GM21390 (cell line): ENCODE data around the gene SLC38A8.
A peak's percentile ranks its signal among the peaks of the same experiment; 100 is the strongest.

Source experiments
- ATAC-seq: cut with Tn5 transposase; IDR thresholded peaks from one replicate; pipeline ENCODE4 v1.9.1; 2021; ENCODE audit not compliant: unreplicated experiment

The SLC38A8 gene

DNA sequence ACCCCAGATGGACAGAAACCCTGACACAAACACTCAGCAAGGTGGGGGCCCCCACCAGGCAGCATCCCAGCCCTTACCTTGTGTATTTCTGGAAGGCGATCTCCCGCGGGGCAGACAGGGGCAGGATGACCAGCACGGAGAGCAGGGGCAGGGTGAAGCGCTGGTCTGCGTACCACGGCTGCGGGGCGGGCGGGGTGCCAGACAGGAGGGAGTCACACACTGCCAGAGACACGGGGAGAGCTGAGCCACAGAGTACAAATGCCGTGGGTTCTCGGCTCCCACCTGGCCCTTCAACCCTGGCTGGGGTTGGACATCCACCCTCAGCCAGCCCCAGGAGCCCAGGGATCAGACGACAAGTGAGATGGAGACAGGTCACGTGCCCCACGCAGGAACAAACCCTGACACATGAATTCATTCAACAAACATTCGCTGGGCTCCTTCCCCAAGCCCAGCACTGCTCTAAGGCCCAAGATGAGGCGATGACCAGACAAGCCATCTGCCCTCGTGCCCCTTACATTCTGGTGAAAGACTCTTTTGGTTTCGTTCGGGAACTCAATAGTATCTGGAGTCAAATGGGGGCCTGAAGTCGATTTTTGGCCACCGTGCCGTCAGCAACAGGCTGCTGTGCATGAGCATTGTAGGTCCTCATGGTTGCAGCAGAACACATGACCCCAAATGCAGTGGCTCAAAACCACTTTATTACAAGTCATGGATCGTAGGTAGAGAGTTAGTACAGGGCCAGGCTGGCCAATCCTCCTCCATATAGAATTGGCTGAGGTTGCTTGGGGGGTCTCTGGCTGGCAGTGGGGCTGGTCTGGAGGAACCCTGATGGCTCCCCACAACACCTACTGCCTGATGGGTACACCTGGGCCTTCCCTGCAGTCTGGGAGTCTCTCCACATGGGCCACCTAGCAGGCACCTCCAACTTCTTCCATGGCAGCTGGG is 9.1 kb downstream of the SLC38A8 start:
- ATAC-seq = no peak

DNA sequence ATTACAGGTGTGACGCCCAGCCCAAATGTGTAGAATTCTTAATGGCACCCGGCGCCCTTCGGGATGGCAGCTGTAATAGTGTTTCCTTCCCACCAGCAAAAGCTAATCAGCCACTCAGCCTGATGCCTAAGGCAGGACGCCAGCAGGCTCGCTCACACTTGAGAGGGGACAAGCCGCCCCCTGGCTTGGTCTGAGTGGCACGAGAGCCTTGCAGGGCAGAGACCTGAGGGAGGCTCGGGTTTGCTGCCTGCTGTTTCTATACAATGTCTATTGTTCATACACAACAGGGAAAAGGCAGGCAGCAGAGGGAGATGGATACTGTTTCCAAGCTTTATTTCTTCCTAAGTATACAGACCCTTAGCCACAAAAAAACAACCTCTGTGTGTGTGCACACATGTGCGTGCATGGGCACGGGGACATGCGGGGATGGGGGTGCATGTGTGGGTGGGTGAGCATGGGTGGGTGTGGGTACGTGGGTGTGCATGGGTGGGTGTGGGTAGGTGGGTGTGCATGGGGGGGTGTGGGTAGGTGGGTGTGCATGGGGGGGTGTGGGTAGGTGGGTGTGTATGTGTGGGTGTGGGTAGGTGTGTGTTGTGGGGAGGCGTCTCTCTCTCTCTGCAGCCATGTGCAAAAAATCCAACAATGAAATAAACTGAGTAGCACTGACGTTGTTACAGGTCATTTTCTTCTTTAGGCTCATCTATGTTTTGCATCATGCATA is 10.0 kb downstream of the SLC38A8 start:
- no peak for ATAC-seq

DNA sequence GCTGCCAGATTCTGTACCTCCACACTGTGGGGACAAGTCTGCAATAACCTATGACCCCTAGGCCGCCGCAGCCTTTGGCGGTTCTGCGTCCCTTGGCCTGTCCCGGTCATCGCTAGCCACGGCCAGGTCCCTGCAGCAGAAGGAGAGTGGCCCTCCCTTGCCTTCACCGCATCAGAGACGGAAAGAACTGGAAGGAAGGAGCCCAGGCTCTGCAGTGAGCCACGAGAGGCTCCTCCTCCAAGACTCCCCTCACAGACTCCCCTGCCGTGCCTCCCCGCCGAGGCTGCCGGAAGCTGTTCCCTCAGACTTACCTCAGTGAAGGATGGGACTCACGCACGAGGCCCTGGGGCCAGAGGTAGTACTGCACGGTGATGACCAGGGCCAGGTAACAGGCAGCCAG is 11.0 kb downstream of the SLC38A8 start:
- ATAC-seq = no peak

DNA sequence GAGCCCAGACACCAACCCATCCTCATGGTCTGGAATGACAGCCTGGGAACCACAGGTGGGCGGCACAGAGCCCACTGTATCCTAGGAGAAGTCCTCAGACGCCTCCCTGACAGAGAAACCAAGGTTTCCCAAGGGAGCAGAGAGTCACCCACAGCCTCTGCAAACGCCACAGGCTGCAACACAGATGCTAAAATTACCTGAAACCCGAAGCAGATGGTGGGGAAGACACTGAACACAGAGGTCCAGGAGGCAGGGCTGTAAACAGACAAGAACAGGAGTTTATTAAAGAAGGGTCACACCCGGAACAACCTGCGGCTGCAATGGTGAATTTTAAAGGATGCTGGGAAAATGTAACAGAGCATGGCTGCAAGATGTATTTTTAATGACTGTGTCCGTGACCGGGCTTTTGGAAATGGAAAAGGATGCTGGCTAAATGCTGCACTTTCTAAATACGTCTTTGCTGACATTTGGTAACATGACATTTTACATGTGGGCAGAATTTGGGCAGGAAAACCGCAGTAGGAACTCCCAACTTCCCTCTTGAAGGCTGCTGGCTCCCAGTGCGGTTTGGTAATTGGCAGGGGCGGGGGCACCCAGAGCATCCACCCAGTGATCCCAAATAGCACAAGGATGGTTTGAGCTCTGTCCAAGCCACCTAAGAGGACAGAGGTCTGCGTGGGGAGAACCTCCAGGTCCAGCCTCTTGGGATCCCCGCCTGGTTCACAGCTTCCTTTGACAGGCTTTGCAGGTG is 13.1 kb downstream of the SLC38A8 start:
- ATAC-seq = no peak

DNA sequence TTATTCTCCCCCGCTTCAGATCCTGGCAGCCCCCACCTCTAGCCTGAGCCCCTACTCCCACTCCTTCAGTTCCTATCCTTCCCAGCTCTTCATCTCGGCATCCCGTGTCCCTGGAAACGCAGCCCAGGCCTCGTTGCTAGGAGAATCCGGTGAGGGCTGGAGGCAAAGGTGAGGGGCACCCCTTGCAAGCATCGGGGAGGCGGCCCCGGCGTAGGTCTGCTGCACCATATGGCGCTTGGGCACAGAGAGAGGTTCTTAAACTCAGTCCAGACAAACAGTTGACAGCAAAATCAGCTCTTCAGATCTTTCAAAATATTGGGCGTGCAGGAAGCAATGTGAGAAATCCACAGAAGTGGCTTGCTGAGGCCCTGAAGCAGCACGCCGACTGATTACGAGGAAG is 15.0 kb downstream of the SLC38A8 start:
- no peak for ATAC-seq

DNA sequence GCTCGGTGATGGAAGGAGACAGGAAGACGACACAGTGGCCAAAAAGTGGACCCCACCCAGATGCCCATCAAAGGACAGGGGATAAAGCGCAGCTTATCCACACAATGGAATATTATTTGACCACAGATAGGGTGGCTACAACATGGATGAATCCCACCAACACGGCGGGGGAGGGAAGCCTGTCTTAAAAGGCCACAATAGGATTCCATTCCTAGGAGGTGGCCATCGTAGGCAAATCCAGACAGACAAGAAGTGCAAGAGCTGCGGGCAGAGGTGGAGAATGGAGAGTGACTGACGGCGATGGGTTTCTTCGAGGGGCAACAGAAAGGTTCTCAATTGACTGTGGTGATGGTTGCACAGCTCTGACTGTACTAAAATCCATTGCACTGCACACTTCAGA is 16.0 kb downstream of the SLC38A8 start:
- ATAC-seq = no peak

DNA sequence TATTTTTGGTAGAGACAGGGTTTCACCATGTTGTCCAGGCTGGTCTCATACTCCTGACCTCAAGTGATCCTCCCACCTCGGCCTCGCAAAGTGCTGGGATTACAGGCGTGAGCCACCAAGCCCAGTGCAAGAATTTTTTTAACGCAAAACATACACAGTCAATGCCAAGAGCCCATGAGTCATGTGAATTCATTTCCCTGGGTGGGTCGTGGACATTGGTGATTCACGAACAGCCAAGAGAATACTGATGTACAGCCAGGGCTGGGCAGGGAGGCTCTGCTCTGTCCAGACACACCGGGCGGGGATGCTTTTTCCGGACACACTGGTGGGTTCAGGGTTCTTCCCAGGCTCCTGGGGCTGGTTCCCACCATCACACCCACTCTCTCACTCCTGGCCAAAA is 17.7 kb downstream of the SLC38A8 start:
- no peak for ATAC-seq

DNA sequence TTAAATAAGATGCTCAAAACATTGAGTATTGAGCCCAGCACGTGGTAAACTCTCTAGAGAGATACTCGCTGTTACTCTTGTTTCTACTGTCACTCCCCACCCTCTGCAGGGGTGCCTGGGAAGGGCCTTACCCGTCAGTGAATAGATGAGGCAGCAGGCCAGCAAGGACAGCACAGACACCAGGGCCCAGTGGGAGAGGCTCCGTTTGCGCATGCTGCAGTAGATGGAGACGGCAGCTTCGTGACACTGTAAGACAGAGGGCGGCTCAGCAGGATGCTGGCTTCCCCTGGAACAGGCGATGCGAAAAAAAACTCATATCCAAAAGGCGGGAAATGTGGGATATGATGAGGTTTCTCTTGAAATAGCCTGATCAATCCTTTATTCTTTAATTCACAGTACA is 20.0 kb downstream of the SLC38A8 start:
- no peak for ATAC-seq

DNA sequence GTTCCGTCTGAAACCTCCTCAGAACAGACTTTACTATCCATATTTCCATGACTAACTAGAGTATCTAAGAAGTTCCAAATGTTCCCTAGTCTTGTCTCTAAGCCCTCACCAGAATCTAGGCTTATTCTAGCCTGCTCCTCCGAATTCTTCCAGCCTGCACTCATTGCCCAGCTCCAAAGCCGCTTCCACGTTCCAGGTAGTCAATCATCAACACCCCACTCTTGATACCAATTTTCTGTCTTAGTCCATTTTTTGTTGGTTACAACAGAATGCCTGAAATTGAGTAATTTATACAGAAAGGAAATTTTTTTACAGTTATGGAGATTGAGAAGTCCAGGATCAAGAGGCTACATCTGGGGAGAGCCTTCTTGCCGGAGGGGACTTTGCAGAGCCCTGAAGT is 21.1 kb downstream of the SLC38A8 start:
- no peak for ATAC-seq

DNA sequence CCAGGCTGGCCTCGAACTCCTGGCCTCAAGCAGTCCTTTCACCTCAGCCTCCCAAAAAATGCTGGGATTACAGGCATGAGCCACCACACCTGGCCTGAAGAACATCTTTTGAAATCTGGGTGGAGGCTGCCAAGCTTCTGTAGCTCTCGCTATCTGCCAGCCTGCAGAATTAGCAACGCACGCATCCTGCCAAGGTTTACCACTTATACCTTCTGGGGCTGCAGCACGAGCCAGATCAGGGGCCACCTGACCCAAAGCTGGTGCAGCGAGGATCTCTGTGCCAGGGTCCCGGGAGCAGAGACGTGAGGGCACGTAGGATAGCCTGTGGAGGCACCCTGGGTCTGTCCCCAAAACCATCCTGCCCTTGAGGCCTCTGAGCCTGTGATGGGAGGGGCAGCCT is 22.2 kb downstream of the SLC38A8 start:
- no peak for ATAC-seq

DNA sequence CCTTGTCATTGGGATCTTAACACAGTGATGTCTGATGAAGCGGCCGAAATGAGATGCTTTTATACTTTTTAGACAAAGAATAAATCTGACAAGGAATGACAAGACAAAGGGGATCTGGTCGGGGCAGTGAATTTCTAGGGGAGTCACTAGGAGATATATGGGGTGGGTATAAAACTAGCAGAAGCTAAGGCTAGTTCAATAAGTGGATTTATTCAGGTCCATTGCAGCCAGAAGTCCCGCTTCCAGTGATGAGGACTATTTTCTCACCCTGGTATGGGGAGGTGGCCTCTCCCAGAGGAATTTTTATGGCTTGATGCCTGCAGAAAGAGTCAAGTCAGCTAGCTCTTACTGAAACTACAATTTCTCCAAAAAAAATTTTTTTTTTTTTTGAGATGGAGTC is 23.9 kb downstream of the SLC38A8 start:
- ATAC-seq = no peak

DNA sequence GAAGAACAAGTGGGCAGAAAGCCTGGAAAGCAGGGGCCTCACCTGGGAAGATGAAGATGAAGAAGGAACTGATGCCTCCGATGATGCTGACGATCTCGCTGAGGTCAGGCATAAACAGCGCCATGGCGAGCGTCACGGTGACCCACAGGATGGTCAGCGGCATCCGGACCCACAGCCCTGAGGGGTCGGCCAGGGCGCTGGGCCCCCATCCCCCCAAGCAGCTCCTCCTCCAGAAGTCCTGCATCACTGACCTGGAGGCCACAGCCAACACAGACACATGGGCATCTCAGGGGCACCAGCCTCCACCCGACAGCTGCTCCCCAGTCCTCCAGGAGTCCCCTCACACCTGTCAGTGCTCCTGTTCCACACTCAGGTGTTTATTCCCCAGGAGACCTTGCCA is 26.1 kb downstream of the SLC38A8 start:
- ATAC-seq = no peak

DNA sequence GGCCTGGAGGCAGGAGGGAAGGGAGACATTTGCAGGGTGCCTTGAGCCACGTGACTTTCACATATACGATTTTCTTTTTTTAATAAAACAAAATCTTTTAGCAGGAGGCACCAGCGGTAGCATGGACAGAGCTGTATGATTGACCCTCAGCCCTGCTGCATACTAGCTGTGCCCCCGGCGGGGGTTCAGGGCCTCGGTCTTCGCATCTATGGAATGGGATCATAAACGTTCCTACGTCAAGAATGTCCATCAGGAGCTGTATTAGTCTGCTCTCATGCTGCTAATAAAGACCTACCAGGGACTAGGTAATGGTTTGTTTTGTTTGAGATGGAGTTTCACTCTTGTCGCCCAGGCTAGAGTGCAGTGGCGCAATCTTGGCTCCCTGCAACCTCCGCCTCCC is 27.2 kb downstream of the SLC38A8 start:
- ATAC-seq = no peak

DNA sequence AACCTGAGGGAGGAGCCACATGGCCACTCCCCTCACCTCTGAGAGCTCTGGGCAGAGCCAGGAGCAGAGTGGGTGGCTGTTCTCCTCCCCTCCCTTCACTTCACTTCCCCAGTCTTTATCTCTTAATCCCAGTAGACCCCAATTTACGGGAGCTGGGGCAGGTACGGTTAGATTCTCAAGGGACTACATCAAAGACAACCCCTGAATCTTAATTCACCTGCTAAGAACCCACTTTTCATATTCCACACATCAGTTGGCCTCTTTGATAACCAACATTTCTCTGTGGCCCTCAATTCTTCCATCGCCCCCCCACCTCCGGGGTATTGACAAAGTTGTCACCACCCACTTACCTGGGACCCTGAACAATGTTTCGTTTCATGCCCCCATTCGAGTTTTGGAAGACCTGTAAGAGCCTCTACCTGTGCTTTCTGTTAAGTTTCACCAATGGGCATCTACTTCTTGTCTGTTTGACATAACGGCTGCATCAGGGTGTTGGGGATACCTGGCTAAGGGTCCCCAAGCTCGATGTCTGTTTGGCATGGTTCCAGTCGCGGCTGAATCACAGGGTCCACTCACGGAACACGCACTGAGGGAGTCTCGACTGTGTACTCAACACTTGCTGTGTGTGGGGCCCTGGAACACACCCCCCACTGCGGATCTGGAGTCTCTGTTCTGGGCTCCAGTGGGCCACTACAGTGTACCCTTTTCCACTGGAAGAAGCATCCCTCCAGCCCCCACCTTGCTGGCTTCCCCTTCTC is 27.8 kb downstream of the SLC38A8 start:
- ATAC-seq = no peak

DNA sequence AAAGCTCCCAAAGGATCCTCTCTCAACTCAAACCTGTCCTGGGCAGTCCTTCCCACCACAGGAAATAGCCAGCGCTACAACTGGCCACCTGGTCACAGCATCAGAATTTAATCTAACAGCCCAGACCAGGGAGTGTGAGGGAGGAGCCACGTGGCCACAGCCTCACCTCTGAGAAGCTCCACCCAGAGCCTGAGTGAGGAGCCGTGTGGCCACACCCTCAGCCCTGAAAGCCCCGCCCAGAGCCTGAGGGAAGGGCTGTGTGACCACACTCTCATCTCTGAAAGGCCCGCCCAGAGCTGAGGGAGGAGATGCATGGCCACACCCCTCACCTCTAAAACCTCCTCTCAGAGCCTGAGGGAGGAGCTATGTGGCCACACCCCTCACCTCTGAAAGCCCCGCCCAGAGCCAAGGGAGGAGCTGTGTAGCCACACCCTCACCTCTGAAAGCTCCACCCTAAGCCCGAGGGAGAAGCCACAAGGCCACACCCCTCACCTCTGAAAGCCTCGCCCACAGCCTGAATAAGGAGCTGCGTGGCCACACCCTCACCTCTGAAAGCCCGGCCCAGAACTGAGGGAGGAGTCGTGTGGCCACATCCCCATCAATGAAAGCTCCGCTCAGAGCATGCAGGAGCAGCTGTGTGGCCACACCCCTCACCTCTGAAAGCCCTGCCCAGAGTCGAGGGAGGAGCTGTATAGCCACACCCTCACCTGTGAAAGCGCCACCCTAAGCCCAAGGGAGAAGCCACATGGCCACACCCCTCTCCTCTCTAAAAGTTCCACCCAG is 28.6 kb downstream of the SLC38A8 start:
- ATAC-seq = peak; percentile 88

DNA sequence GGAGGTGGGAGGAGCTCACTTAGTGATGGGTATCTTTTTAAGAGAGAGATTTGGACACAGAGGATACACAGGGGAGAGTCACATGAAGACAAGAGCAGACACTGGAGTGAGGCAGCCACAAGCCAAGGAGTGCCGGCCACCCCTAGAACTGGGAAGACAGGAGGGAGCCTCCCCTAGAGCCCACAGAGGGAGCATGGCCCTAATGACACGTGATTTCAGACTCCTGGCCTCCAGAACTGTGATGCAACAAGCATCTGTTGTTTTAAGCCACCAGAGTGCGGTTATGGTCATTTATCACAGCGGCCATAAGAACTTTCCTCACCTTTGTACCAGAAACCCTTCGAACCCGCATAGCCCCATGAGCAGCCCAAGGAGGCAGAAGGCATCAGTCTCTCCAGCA is 33.3 kb downstream of the SLC38A8 start:
- ATAC-seq = no peak

DNA sequence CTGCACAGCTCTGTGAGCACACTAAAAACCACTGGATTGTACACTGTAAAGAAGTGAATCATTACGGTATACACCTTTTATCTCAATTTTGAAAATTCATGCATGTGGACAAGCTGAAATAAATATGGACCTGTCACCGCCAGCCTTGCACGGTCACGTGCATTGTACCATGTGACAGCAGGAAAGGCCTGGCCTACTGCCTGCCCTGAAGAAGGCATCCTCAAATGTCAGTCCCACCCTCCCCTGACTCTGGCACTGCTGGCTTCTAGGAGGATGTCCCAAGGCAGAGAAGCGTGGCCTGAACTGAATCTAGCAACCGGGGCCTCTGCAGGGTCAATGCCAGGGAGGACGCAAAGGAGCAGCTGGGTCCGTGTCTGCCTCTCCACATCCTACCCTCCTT is 34.6 kb downstream of the SLC38A8 start:
- no peak for ATAC-seq

DNA sequence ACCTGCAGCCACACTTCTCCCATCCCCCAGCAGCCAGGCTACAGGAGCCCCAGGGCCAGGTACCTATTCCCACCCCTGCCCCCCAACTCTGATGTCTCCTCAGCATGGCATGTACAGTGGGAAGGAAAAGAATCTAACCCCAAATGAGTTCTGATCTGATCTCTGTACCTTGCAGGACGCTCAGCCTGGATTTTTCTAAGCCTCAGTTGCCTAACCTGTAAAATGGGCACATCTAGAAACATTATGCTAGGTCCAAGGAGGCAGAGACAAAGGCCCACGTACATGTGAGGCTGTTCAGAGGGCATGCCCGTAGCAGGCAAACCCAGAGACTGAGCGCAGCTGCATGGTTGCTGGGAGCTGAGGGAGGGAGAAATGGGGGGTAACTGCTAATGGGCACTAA is 35.1 kb downstream of the SLC38A8 start:
- ATAC-seq = no peak

DNA sequence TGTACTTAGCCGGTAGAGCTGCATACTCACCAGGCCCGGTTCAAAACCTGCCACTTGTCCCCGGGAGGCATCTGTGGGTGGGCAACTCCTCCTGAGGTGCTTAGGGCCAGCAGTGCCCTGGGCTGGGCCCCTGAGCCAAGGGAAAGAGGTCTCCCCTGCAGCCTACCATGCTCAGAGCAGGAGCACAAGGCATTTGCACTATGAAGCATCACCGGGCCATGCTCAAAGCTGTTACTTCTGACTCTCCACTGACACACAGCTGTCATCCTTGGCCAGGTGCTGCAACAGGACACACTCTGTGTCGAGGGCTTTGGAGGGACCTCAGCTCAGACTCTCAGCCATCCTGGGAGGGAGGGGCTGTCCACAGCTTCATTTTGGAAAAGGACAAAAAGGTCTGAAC is 37.2 kb downstream of the SLC38A8 start:
- ATAC-seq = no peak

DNA sequence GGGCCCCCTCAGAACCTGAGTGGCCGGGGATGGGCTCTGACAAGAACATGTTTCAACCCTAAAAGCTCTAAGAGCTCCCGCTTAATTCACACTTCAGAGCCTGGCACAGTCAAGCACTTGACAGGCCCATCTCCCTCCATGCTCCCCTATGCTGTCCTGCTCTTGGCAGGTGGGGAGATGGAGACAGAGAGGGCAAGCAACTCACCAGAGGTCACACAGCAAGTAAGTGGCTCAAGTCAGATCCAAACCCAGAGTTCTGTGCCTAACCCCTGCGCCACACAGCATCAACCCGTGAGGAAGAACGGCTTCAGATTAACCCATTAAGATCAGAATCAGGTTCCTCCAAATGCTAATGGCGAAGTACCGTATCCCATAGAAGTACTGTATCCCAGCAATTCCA is 38.2 kb downstream of the SLC38A8 start:
- ATAC-seq = no peak
